ENCODE measurements around the gene MED9.

DNA sequence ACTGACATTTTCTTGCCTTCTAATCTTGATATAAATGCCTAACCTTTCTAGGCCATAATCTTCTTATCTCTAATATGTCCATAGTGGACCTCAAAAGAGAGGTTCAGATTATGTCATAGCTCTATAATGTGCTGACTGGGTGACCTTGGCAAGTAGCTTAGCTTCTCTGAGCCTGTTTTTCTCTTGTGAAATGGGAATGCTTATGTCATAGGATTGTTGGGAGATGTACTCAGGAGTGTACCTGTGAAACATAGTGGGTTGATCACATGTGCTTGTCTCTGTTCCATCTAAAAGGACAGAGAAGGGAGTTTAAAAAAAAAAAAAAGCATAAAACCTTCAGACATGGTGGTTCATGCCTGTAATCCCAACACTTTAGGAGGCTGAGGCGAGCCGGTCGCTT lies 2.4 kb downstream of the MED9 start:
- TF ChIP-seq, protein P1, sequence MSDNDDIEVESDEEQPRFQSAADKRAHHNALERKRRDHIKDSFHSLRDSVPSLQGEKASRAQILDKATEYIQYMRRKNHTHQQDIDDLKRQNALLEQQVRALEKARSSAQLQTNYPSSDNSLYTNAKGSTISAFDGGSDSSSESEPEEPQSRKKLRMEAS (IDR thresholded peaks at IDR 0.05; ENCODE audit: insufficient read depth, insufficient read length), result no peak
- TF ChIP-seq CTCF (IDR thresholded peaks at IDR 0.05; ENCODE audit: extremely low read depth in 1 of 2, insufficient read depth in 1 of 2, low read depth in 1 of 2, low read length in 2 of 2), result no peak
- TF ChIP-seq EZH2 (IDR thresholded peaks at IDR 0.05; ENCODE audit: borderline replicate concordance, low read depth, low read length, severe bottlenecking), result no peak
- TF ChIP-seq POLR2A (IDR thresholded peaks at IDR 0.05; ENCODE audit: low read depth, low read length), result no peak

Measured in endothelial cell of umbilical vein (primary cell).